Ovary (tissue), 9 donors: ENCODE results near the gene F10. TPM values are rescaled to one million over a fixed set of nuclear protein-coding genes. Genes with fewer than 3 reads are reported as not detected.

ENCODE experiments used
- DNase-seq, 5 donors: peaks; one replicate each; pipeline ENCODE4 v3.0.0-alpha.2; 2019 to 2020
- H3K27ac ChIP-seq, 2 donors: fragments of 200-600 bp; one replicate each; pipeline versions ENCODE4 v1.5.1 to v1.8.0; 2019 to 2022
- H3K27me3 ChIP-seq: fragments of 200-600 bp; one replicate; pipeline ENCODE4 v1.8.0; 2022
- H3K36me3 ChIP-seq: fragments of 200-600 bp; sonication (generic); one replicate; pipeline ENCODE4 v1.5.1; 2019
- H3K4me1 ChIP-seq: one replicate; pipeline ENCODE4 v1.8.1; 2013; ENCODE audit warnings: mild to moderate bottlenecking, moderate library complexity; ENCODE audit not compliant: insufficient read depth
- H3K4me3 ChIP-seq: fragments of 200-600 bp; sonication (generic); one replicate; pipeline ENCODE4 v1.5.1; 2017
- H3K9me3 ChIP-seq, 2 donors: fragments of 200-600 bp in 1 of 2; sonication (generic) in 1 of 2; one replicate each; pipeline versions ENCODE4 v1.5.1 to v1.8.1; 2013 to 2019; ENCODE audit warnings: mild to moderate bottlenecking in 1 of 2, moderate library complexity in 1 of 2
- CTCF ChIP-seq, 3 donors: fragments of 450-650 bp in 2 of 3; fragments of 200-600 bp in 1 of 3; IDR thresholded peaks; one replicate each; pipeline versions ENCODE4 v1.5.1 to v1.8.0; 2016 to 2022; ENCODE audit warnings: antibody characterized with exemption in 3 of 3, mild to moderate bottlenecking in 1 of 3
- EP300 ChIP-seq: sonication (generic); formaldehyde crosslinking; IDR thresholded peaks from one replicate; pipeline ENCODE4 v1.6.1; 2017; ENCODE audit warnings: antibody characterized with exemption
- POLR2A ChIP-seq: fragments of 450-650 bp; IDR thresholded peaks from one replicate; pipeline ENCODE4 v1.6.1; 2017; ENCODE audit warnings: antibody characterized with exemption, mild to moderate bottlenecking, moderate library complexity
- WGBS, 3 donors: extraction: QIAGEN DNeasy Blood & Tissue Kit in 1 of 3; methylation state at CpG; one replicate each; pipeline versions ENCODE4 v1.1.5 to v1.1.7; 2013 to 2017; 5-methylcytosine and 5-hydroxymethylcytosine counted together
- intact Hi-C, 4 donors: fragments of 100-400 bp; cut with DNase I; formaldehyde crosslinking; loops; one replicate each; pipeline versions ENCODE4 v1.11.0 to v1.15.1; 2022 to 2023
- polyA plus RNA-seq, 2 donors: library from polyadenylated mRNA; stranded (reverse); fragments of 200-250 nt in 1 of 2; fragments of 350-450 nt in 1 of 2; fragmentation: Illumina TruSeq in 1 of 2; extraction: RNeasy Lipid Tissue Mini Kit (QIAGEN cat#74804) in 1 of 2; gene quantifications; one replicate each; pipeline ENCODE4 v1.2.3, GENCODE V29; 2013 to 2014
- total RNA-seq, 7 donors: library from RNA; depleted of rRNA in 2 of 7; stranded (reverse); fragments of >200 nt in 2 of 7; fragmentation: NEBNext Ultra II Directional in 3 of 7; extraction: Animal tissue kit (Norgen Biotek cat#: 25700) in 3 of 7; gene quantifications; one replicate each; pipeline versions ENCODE4 v1.1.0 to v1.2.4, GENCODE V29; 2016 to 2023
- donor health status: DM: no; HTN: no; CAD: no; lungs with moderate emphysema.
- donor health status: DM: no; HTN: no; CAD: no.
- donor health status: Bipolar disorder and iron deficiency.
- donor health status: DM: yes; HTN: yes; CAD: no.
- donor health status: DM: no; HTN: no; CAD: no.
- donor health status: DM: yes; HTN: yes; CAD: no.

Gene F10
- total and polyA plus RNA-seq, 9 donors = 13.8 to 41.7 (median 28.3) TPM

- DNase-seq = no peak
- 97 to 98% (median 97%) methylated on average over 17 of the region's 17 CpGs for WGBS, 3 donors
- Histone ChIP-seq H3K36me3 (no peaks in the 10 kb centered on the region), H3K27ac (no peak overlapping the region), H3K4me1 (no peaks in the 10 kb centered on the region), H3K4me3 (no peak overlapping the region), H3K9me3 (no peaks in the 10 kb centered on the region), H3K27me3 (no peaks in the 10 kb centered on the region)
- intact Hi-C loops = no loop called here
- no peak for TF ChIP-seq EP300
- TF ChIP-seq POLR2A = no peak
- no peak for TF ChIP-seq CTCF (IDR thresholded peaks at IDR 0.05)
These were observed 46.9 kb upstream of the F10 start for GRCh38 chr13:113075711-113076110.

- DNase-seq = no peak
- TF ChIP-seq EP300 (no peak), CTCF (IDR thresholded peaks at IDR 0.05) (no peak), POLR2A (no peak)
- H3K9me3 ChIP-seq = no peaks in the 10 kb centered on the region
- intact Hi-C loops = no loop called here
- H3K4me3 ChIP-seq = no peak overlapping the region
- 85 to 90% (median 88%) methylated on average over 36 to 39 of the region's 39 CpGs for WGBS, 3 donors
- H3K27me3 ChIP-seq = no peaks in the 10 kb centered on the region
- no peak overlapping the region for H3K27ac ChIP-seq
- H3K4me1 ChIP-seq = no peaks in the 10 kb centered on the region
- no peaks in the 10 kb centered on the region for H3K36me3 ChIP-seq
These were observed 45.8 kb upstream of the F10 start for GRCh38 chr13:113076681-113077401.

GRCh38 chr13:113077566-113077952, 45.0 kb upstream of the F10 start:
- DNase-seq = no peak
- Histone ChIP-seq H3K4me1 (no peaks in the 10 kb centered on the region), H3K27ac (no peak overlapping the region), H3K27me3 (no peaks in the 10 kb centered on the region), H3K36me3 (no peaks in the 10 kb centered on the region), H3K9me3 (no peaks in the 10 kb centered on the region), H3K4me3 (no peak overlapping the region)
- WGBS, 3 donors = 84 to 92% (median 91%) methylated on average over 20 of the region's 20 CpGs
- TF ChIP-seq EP300 (no peak), POLR2A (no peak), CTCF (IDR thresholded peaks at IDR 0.05) (no peak)
- intact Hi-C loops = no loop called here

GRCh38 chr13:113077953-113078901, 44.4 kb upstream of the F10 start:
- intact Hi-C loops = no loop called here
- no peak for TF ChIP-seq POLR2A
- TF ChIP-seq CTCF (IDR thresholded peaks at IDR 0.05) = no peak
- no peaks in the 10 kb centered on the region for H3K36me3 ChIP-seq
- no peak for DNase-seq
- no peaks in the 10 kb centered on the region for H3K4me1 ChIP-seq
- WGBS, 3 donors = 91 to 93% (median 92%) methylated on average over 40 to 42 of the region's 42 CpGs
- no peak overlapping the region for H3K4me3 ChIP-seq
- H3K27me3 ChIP-seq = no peaks in the 10 kb centered on the region
- no peaks in the 10 kb centered on the region for H3K9me3 ChIP-seq
- no peak overlapping the region for H3K27ac ChIP-seq
